ENCODE data around the gene OR1I1. TPM values are rescaled to one million over a fixed set of nuclear protein-coding genes. Genes with fewer than 3 reads are reported as not detected.

The OR1I1 gene
- total RNA-seq, 1 experiment from 2014 or later, result not detected

DNA sequence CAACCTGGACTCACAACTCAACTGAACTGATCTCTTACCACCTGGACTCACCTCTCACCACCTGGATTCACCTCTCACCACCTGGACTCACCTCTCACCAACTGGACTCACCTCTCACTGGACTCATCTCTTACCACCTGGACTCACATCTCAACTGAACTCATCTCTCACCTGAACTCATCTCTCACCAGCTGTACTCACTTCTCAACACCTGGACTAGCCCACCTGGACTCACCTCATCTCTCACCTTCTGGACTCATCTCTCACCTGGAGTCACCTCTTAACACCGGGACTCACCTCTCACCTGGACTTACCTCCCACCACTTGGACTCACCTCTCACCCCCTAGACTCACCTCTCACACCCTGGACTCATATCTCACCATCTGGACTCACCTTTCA is 40.0 kb upstream of the OR1I1 start:
- no peaks in the 10 kb centered on the region for H3K23me2 ChIP-seq (ENCODE audit: insufficient read length, low read depth, low read length, poor library complexity, severe bottlenecking)
- H3T11ph ChIP-seq (ENCODE audit: low read length), result no peak overlapping the region
- H2BK15ac ChIP-seq (ENCODE audit: low read depth, low read length), result no peak overlapping the region
- WGBS (ENCODE audit: extremely low coverage, insufficient read length, low lambda C conversion rate), result no CpG with 5 or more reads among the region's 1 CpG
- H3K4me1 ChIP-seq (ENCODE audit: insufficient read depth, low read length), result peaks cover 2% of the 10 kb centered on the region
- peaks cover 0 to 14% (median 0%) of the 10 kb centered on the region in 3 experiments; a peak in 1 of 7 replicates for H3K36me3 Mint-ChIP-seq (ENCODE audit: insufficient read depth in 1 of 3, low read depth in 3 of 3)
- peaks cover 2% of the 10 kb centered on the region for H3K27me3 Mint-ChIP-seq (ENCODE audit: low read depth)
- H3K79me1 ChIP-seq (ENCODE audit: insufficient read depth, low read depth, low read length, poor library complexity, severe bottlenecking), result no peaks in the 10 kb centered on the region
- H3K4me2 ChIP-seq (ENCODE audit: insufficient read depth, insufficient read length, low read length), result no peak overlapping the region
- H2BK12ac ChIP-seq (ENCODE audit: insufficient read length, low read depth, low read length), result no peak overlapping the region
- no peak overlapping the region for H2BK20ac ChIP-seq (ENCODE audit: low read depth, low read length, poor library complexity, severe bottlenecking)
- H4K5ac ChIP-seq (ENCODE audit: insufficient read length, low read depth, low read length), result no peak overlapping the region
- H3K27me3 ChIP-seq (ENCODE audit: insufficient read depth, low read length), result no peaks in the 10 kb centered on the region
- H3K27ac ChIP-seq (ENCODE audit: insufficient read length, low read depth, low read length), result no peak overlapping the region
- H3K18ac ChIP-seq (ENCODE audit: insufficient read length, low read depth, low read length), result no peak overlapping the region
- H3K27ac Mint-ChIP-seq, result no peak overlapping the region
- no peak overlapping the region for H3K9ac ChIP-seq (ENCODE audit: extremely low read depth, insufficient read length, low read length)
- no peaks in the 10 kb centered on the region for H3K9me3 ChIP-seq (ENCODE audit: control insufficient read depth, low read depth, low read length)
- H3K9me3 Mint-ChIP-seq, result peaks cover 0 to 61% of the 10 kb centered on the region in 2 experiments; a peak in 3 of 5 replicates
- H3K4me1 Mint-ChIP-seq, result no peaks in the 10 kb centered on the region
- H4K20me1 ChIP-seq (ENCODE audit: control insufficient read depth, insufficient read depth, insufficient read length), result no peaks in the 10 kb centered on the region
- H2AK5ac ChIP-seq (ENCODE audit: insufficient read length, low read length), result no peak overlapping the region
- no peaks in the 10 kb centered on the region for H3K79me2 ChIP-seq (ENCODE audit: insufficient read depth, low read length)
- H2AFZ ChIP-seq (ENCODE audit: low read length), result no peak overlapping the region
- no peak for DNase-seq
- no peak overlapping the region for H3K4ac ChIP-seq (ENCODE audit: low read depth, low read length)
- H4K8ac ChIP-seq (replicated peaks; ENCODE audit: insufficient read length, low read depth, low read length), result no peak overlapping the region
- no peak overlapping the region for H3K23ac ChIP-seq (ENCODE audit: insufficient read length, low read depth, low read length)
- no peak overlapping the region for H3K4me3 Mint-ChIP-seq
- no peak overlapping the region for H3K14ac ChIP-seq (ENCODE audit: insufficient read depth, low read length)
- H2BK5ac ChIP-seq (ENCODE audit: insufficient read length, low read length), result no peak overlapping the region
- H3K56ac ChIP-seq (ENCODE audit: insufficient read length, low read depth, low read length), result no peak overlapping the region
- no peak overlapping the region for H4K91ac ChIP-seq (ENCODE audit: insufficient read length, low read depth, low read length)
- no peak for TF ChIP-seq CTCF (conservative IDR thresholded peaks at IDR 0.05)
- H2BK120ac ChIP-seq (ENCODE audit: low read depth, low read length, poor library complexity, severe bottlenecking), result no peak overlapping the region
